Measurements from ENCODE around the gene NBAS.
"Not testable (repeated sequence)": the region's sequence is repeated elsewhere in the genome, so short reads cannot be mapped to it uniquely, and the experiment has no call there.

The NBAS gene

DNA sequence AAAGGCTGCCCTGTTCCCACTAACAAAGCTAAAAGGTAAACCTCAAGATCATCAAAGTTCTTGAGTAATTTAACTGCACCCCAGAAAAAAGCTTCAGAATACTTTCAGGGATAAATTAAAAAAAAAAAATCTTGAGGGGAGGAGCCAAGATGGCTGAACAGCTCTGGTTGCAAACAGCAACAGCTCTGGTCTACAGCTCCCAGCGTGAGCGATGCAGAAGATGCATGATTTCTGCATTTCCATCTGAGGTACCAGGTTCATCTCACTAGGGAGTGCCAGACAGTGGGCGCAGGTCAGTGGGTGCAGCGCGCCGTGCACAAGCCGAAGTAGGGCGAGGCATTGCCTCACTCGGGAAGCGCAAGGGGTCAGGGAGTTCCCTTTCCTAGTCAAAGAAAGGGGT is 121.8 kb downstream of the NBAS start:
- not testable (repeated sequence) for DNase-seq; H3K9me3 ChIP-seq (ENCODE audit: control extremely low read depth in 1 of 5, control insufficient read depth in 4 of 5, insufficient read depth in 2 of 5, low read depth in 1 of 5, low read length in 4 of 5); H3K4me1 ChIP-seq (ENCODE audit: control extremely low read depth in 1 of 4, control insufficient read depth in 4 of 4, insufficient read depth in 4 of 4, low read length in 3 of 4); H3K27me3 ChIP-seq (replicated peaks in 2 of 5; ENCODE audit: control insufficient read depth in 4 of 5, insufficient read depth in 5 of 5, low read length in 4 of 5); H3K27ac ChIP-seq (ENCODE audit: insufficient read depth in 1 of 2, low read depth in 1 of 2, low read length in 2 of 2, poor library complexity in 1 of 2, severe bottlenecking in 2 of 2); H3K4me3 ChIP-seq (ENCODE audit: control insufficient read depth in 1 of 7, extremely low read depth in 1 of 7, insufficient read depth in 4 of 7, low read depth in 2 of 7, low read length in 6 of 7); H3K36me3 ChIP-seq (ENCODE audit: control insufficient read depth in 4 of 4, insufficient read depth in 4 of 4, low read length in 3 of 4)
- ChIA-PET CTCF (interaction anchor here (0.6 kb wide), 1 partner anchor 25 kb away, joined by 3 read pairs; no protein-coding TSS in a partner anchor), POLR2A (interaction anchor here (0.7 kb wide), 1 partner anchor 16 kb away, joined by 4 read pairs; no protein-coding TSS in a partner anchor)
- WGBS (ENCODE audit: insufficient coverage): no CpG with 5 or more reads among the region's 10 CpGs

GRCh38 chr2:15436195-15436594 is 124.9 kb downstream of the NBAS start:
- WGBS (ENCODE audit: insufficient coverage): 100% methylated on average over 1 of the region's 2 CpGs
- Histone ChIP-seq H3K4me3 (ENCODE audit: control insufficient read depth in 1 of 7, extremely low read depth in 1 of 7, insufficient read depth in 4 of 7, low read depth in 2 of 7, low read length in 6 of 7) (no peak overlapping the region), H3K27me3 (replicated peaks in 2 of 5; ENCODE audit: control insufficient read depth in 4 of 5, insufficient read depth in 5 of 5, low read length in 4 of 5) (no peaks in the 10 kb centered on the region), H3K36me3 (ENCODE audit: control insufficient read depth in 4 of 4, insufficient read depth in 4 of 4, low read length in 3 of 4) (peaks cover 0 to 2% (median 0%) of the 10 kb centered on the region in 4 experiments), H3K27ac (ENCODE audit: insufficient read depth in 1 of 2, low read depth in 1 of 2, low read length in 2 of 2, poor library complexity in 1 of 2, severe bottlenecking in 2 of 2) (no peak overlapping the region), H3K9me3 (ENCODE audit: control extremely low read depth in 1 of 5, control insufficient read depth in 4 of 5, insufficient read depth in 2 of 5, low read depth in 1 of 5, low read length in 4 of 5) (no peaks in the 10 kb centered on the region), H3K4me1 (ENCODE audit: control extremely low read depth in 1 of 4, control insufficient read depth in 4 of 4, insufficient read depth in 4 of 4, low read length in 3 of 4) (peaks cover 0 to 3% (median 0%) of the 10 kb centered on the region in 4 experiments)
- CTCF ChIA-PET: no interaction called here
- no peak for DNase-seq
- POLR2A ChIA-PET: no interaction called here

GRCh38 chr2:15435474-15435873 is 125.7 kb downstream of the NBAS start:
- ChIA-PET CTCF (no interaction called here), POLR2A (no interaction called here)
- 75% methylated on average over 4 of the region's 5 CpGs for WGBS (ENCODE audit: insufficient coverage)
- peaks cover 0 to 2% (median 0%) of the 10 kb centered on the region in 4 experiments for H3K36me3 ChIP-seq (ENCODE audit: control insufficient read depth in 4 of 4, insufficient read depth in 4 of 4, low read length in 3 of 4)
- no peak overlapping the region for H3K4me3 ChIP-seq (ENCODE audit: control insufficient read depth in 1 of 7, extremely low read depth in 1 of 7, insufficient read depth in 4 of 7, low read depth in 2 of 7, low read length in 6 of 7)
- no peak overlapping the region for H3K27ac ChIP-seq (ENCODE audit: insufficient read depth in 1 of 2, low read depth in 1 of 2, low read length in 2 of 2, poor library complexity in 1 of 2, severe bottlenecking in 2 of 2)
- no peaks in the 10 kb centered on the region for H3K9me3 ChIP-seq (ENCODE audit: control extremely low read depth in 1 of 5, control insufficient read depth in 4 of 5, insufficient read depth in 2 of 5, low read depth in 1 of 5, low read length in 4 of 5)
- H3K4me1 ChIP-seq (ENCODE audit: control extremely low read depth in 1 of 4, control insufficient read depth in 4 of 4, insufficient read depth in 4 of 4, low read length in 3 of 4): peaks cover 0 to 3% (median 0%) of the 10 kb centered on the region in 4 experiments
- no peaks in the 10 kb centered on the region for H3K27me3 ChIP-seq (replicated peaks in 2 of 5; ENCODE audit: control insufficient read depth in 4 of 5, insufficient read depth in 5 of 5, low read length in 4 of 5)
- DNase-seq: no peak

DNA sequence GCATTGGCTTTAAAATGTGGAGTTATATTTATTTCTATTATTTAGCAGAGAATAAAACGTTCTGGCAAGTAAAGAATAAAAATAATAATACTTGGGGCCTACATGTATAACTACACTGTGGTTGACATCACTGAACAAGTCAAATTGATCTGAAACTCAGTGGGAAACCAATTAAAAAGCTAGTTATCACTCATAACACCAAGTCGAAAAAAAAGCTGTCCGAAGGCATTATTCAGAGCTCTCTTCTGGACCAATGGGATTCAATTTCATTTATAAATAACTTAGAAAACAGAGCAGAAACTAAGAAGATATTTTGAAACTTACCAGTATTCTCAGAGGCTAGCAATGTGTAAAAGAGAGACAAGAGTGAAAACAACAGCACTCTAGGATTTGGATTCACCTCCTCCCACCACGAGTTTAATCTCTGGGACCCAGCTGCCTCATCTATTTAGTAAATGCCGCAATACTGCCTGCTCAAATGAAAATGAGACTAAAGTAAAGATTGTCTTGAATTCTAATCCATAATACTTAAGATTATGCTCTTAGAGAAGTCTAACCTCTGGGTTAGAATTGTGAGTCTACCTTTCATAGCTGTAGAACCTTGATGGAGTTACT is 128.4 kb downstream of the NBAS start:
- Histone ChIP-seq H3K4me1 (ENCODE audit: control extremely low read depth in 1 of 4, control insufficient read depth in 4 of 4, insufficient read depth in 4 of 4, low read length in 3 of 4) (no peaks in the 10 kb centered on the region), H3K36me3 (ENCODE audit: control insufficient read depth in 4 of 4, insufficient read depth in 4 of 4, low read length in 3 of 4) (peaks cover 0 to 2% (median 0%) of the 10 kb centered on the region in 4 experiments), H3K27ac (ENCODE audit: insufficient read depth in 1 of 2, low read depth in 1 of 2, low read length in 2 of 2, poor library complexity in 1 of 2, severe bottlenecking in 2 of 2) (no peak overlapping the region), H3K4me3 (ENCODE audit: control insufficient read depth in 1 of 7, extremely low read depth in 1 of 7, insufficient read depth in 4 of 7, low read depth in 2 of 7, low read length in 6 of 7) (no peak overlapping the region), H3K9me3 (ENCODE audit: control extremely low read depth in 1 of 5, control insufficient read depth in 4 of 5, insufficient read depth in 2 of 5, low read depth in 1 of 5, low read length in 4 of 5) (no peaks in the 10 kb centered on the region), H3K27me3 (replicated peaks in 2 of 5; ENCODE audit: control insufficient read depth in 4 of 5, insufficient read depth in 5 of 5, low read length in 4 of 5) (no peaks in the 10 kb centered on the region)
- DNase-seq: peak in 2 of 3 donors; percentile 9 to 43
- no CpG with 5 or more reads among the region's 5 CpGs for WGBS (ENCODE audit: insufficient coverage)
- ChIA-PET POLR2A (no interaction called here), CTCF (no interaction called here)

- Histone ChIP-seq H3K27ac (ENCODE audit: insufficient read depth in 1 of 2, low read depth in 1 of 2, low read length in 2 of 2, poor library complexity in 1 of 2, severe bottlenecking in 2 of 2) (no peak overlapping the region), H3K36me3 (ENCODE audit: control insufficient read depth in 4 of 4, insufficient read depth in 4 of 4, low read length in 3 of 4) (peaks cover 2 to 4% (median 3%) of the 10 kb centered on the region in 4 experiments), H3K4me1 (ENCODE audit: control extremely low read depth in 1 of 4, control insufficient read depth in 4 of 4, insufficient read depth in 4 of 4, low read length in 3 of 4) (no peaks in the 10 kb centered on the region), H3K9me3 (ENCODE audit: control extremely low read depth in 1 of 5, control insufficient read depth in 4 of 5, insufficient read depth in 2 of 5, low read depth in 1 of 5, low read length in 4 of 5) (no peaks in the 10 kb centered on the region), H3K4me3 (ENCODE audit: control insufficient read depth in 1 of 7, extremely low read depth in 1 of 7, insufficient read depth in 4 of 7, low read depth in 2 of 7, low read length in 6 of 7) (no peak overlapping the region), H3K27me3 (replicated peaks in 2 of 5; ENCODE audit: control insufficient read depth in 4 of 5, insufficient read depth in 5 of 5, low read length in 4 of 5) (no peaks in the 10 kb centered on the region)
- no peak for DNase-seq
- WGBS (ENCODE audit: insufficient coverage): no CpG with 5 or more reads among the region's 1 CpG
- ChIA-PET CTCF (interaction anchor here (0.6 to 0.8 kb wide), 3 partner anchors 9 to 1345 kb away, joined by 3 to 5 read pairs (median 3); no protein-coding TSS in a partner anchor), POLR2A (no interaction called here)
Observed at GRCh38 chr2:15429032-15429431, 132.1 kb downstream of the NBAS start.

DNA sequence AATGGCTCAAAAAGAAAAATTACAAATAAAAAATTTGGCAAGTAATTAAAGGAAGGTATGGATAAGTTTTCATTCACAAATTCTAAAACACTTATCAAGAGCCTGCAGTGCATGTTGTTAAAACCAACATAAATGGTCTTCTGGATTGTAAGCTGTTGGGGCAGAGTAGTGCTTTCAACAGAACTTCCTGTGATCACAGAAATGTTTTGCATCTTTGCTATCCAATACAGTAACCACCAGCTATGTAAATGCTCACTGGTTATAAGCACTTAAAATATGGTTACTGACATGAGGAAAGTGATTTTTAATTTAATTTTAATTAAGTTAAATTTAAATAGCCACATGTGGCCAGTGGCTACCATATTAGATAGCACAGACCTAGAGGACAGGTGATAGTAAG is 133.1 kb downstream of the NBAS start:
- peaks cover 3 to 11% (median 3%) of the 10 kb centered on the region in 4 experiments for H3K36me3 ChIP-seq (ENCODE audit: control insufficient read depth in 4 of 4, insufficient read depth in 4 of 4, low read length in 3 of 4)
- no peak overlapping the region for H3K27ac ChIP-seq (ENCODE audit: insufficient read depth in 1 of 2, low read depth in 1 of 2, low read length in 2 of 2, poor library complexity in 1 of 2, severe bottlenecking in 2 of 2)
- H3K4me3 ChIP-seq (ENCODE audit: control insufficient read depth in 1 of 7, extremely low read depth in 1 of 7, insufficient read depth in 4 of 7, low read depth in 2 of 7, low read length in 6 of 7): no peak overlapping the region
- H3K4me1 ChIP-seq (ENCODE audit: control extremely low read depth in 1 of 4, control insufficient read depth in 4 of 4, insufficient read depth in 4 of 4, low read length in 3 of 4): no peaks in the 10 kb centered on the region
- H3K27me3 ChIP-seq (replicated peaks in 2 of 5; ENCODE audit: control insufficient read depth in 4 of 5, insufficient read depth in 5 of 5, low read length in 4 of 5): no peaks in the 10 kb centered on the region
- no peak for DNase-seq
- CTCF ChIA-PET: no interaction called here
- POLR2A ChIA-PET: no interaction called here
- no peaks in the 10 kb centered on the region for H3K9me3 ChIP-seq (ENCODE audit: control extremely low read depth in 1 of 5, control insufficient read depth in 4 of 5, insufficient read depth in 2 of 5, low read depth in 1 of 5, low read length in 4 of 5)

GRCh38 chr2:15426606-15427005 is 134.5 kb downstream of the NBAS start:
- CTCF ChIA-PET: no interaction called here
- Histone ChIP-seq H3K27ac (ENCODE audit: insufficient read depth in 1 of 2, low read depth in 1 of 2, low read length in 2 of 2, poor library complexity in 1 of 2, severe bottlenecking in 2 of 2) (no peak overlapping the region), H3K27me3 (replicated peaks in 2 of 5; ENCODE audit: control insufficient read depth in 4 of 5, insufficient read depth in 5 of 5, low read length in 4 of 5) (no peaks in the 10 kb centered on the region), H3K4me3 (ENCODE audit: control insufficient read depth in 1 of 7, extremely low read depth in 1 of 7, insufficient read depth in 4 of 7, low read depth in 2 of 7, low read length in 6 of 7) (no peak overlapping the region), H3K4me1 (ENCODE audit: control extremely low read depth in 1 of 4, control insufficient read depth in 4 of 4, insufficient read depth in 4 of 4, low read length in 3 of 4) (no peaks in the 10 kb centered on the region), H3K9me3 (ENCODE audit: control extremely low read depth in 1 of 5, control insufficient read depth in 4 of 5, insufficient read depth in 2 of 5, low read depth in 1 of 5, low read length in 4 of 5) (no peaks in the 10 kb centered on the region), H3K36me3 (ENCODE audit: control insufficient read depth in 4 of 4, insufficient read depth in 4 of 4, low read length in 3 of 4) (peaks cover 3 to 11% (median 3%) of the 10 kb centered on the region in 4 experiments)
- WGBS (ENCODE audit: insufficient coverage): 100% methylated on average over 4 of the region's 5 CpGs
- DNase-seq: no peak
- POLR2A ChIA-PET: no interaction called here

All from common myeloid progenitor, CD34-positive (primary cell).